Measurements from ENCODE around the gene CKAP2. TPM values are rescaled to one million over a fixed set of nuclear protein-coding genes. Genes with fewer than 3 reads are reported as not detected.
A peak's percentile ranks its signal among the peaks of the same experiment; 100 is the strongest.

The CKAP2 gene
- total RNA-seq, 1 experiment from 2014 or later: 56.0 TPM

- peak overlapping the region; percentile 94 for H3K4me3 Mint-ChIP-seq
- peaks cover 20% of the 10 kb centered on the region for H3K4me1 Mint-ChIP-seq
- ChIA-PET POLR2A (interaction anchor here (0.6 to 1.4 kb wide), 6 partner anchors 9 to 321 kb away, joined by 3 to 6 read pairs (median 4); partner anchors contain the start of genes NEK5 and SUGT1), CTCF (interaction anchor here (0.8 to 2.4 kb wide), 16 partner anchors 10 to 402 kb away, joined by 3 to 43 read pairs (median 5); partner anchors contain the start of genes NEK5 and THSD1)
- no peak for TF ChIP-seq GTF2I (CRISPR knock-in tag; conservative IDR thresholded peaks at IDR 0.05)
- TF ChIP-seq ZNF219 (CRISPR knock-in tag; IDR thresholded peaks at IDR 0.05; ENCODE audit: borderline replicate concordance): no peak
- TF ChIP-seq, protein P1, sequence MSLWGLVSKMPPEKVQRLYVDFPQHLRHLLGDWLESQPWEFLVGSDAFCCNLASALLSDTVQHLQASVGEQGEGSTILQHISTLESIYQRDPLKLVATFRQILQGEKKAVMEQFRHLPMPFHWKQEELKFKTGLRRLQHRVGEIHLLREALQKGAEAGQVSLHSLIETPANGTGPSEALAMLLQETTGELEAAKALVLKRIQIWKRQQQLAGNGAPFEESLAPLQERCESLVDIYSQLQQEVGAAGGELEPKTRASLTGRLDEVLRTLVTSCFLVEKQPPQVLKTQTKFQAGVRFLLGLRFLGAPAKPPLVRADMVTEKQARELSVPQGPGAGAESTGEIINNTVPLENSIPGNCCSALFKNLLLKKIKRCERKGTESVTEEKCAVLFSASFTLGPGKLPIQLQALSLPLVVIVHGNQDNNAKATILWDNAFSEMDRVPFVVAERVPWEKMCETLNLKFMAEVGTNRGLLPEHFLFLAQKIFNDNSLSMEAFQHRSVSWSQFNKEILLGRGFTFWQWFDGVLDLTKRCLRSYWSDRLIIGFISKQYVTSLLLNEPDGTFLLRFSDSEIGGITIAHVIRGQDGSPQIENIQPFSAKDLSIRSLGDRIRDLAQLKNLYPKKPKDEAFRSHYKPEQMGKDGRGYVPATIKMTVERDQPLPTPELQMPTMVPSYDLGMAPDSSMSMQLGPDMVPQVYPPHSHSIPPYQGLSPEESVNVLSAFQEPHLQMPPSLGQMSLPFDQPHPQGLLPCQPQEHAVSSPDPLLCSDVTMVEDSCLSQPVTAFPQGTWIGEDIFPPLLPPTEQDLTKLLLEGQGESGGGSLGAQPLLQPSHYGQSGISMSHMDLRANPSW (CRISPR knock-in tag; conservative IDR thresholded peaks at IDR 0.05; ENCODE audit: low read depth): no peak
- H3K27ac Mint-ChIP-seq: peak overlapping the region; percentile 85
- no peak for ATAC-seq
- DNase-seq (ENCODE audit: low spot score): no peak
- H3K36me3 Mint-ChIP-seq: no peaks in the 10 kb centered on the region
- no peaks in the 10 kb centered on the region; the same call in 1 of the 2 replicates for H3K27me3 Mint-ChIP-seq (ENCODE audit: low read depth)
- no peaks in the 10 kb centered on the region for H3K9me3 Mint-ChIP-seq
Observed at GRCh38 chr13:52449331-52450011, 5.8 kb upstream of the CKAP2 start.

DNA sequence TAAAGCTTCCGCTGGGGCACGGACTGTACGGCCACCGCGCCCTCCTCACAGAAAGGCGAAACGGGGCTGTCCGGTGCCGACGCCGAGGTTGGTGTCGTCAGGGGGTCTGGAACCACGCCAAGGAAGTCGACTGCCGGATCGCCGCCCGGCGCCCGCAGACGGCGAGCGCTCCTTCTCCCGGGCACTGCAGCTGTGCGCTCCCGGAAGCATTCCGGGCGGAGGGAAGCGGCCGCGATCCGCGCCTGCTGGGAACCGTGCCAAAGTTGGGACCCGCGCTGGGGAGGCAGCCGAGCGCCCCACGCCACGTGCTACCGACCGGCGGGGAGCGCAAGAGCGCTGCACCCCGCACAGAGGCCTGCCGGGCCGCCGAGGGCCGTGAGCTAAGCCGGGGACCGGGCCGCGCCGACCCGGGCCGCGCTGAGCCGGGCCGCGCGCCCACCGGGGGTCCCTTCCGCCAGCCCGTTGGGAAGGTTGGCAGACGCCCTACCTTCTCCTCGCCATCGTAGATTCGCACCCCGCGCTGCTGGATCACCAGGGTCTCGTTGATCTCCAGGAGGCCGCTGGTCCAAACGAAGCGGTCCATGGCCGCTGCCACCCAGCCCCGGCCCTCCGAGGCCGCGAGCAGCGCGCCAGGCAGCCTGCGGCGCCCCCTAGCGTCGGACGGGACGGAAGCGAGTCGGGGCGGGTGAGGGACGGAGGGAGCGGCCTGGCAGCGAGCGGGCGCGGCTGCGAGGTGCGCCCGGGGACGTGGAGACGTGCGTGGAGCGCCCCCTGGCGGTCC is 5.1 kb upstream of the CKAP2 start, which contains the start of gene VPS36:
TSS of gene VPS36 (minus strand) at position 623 of the 781 bp plus-strand sequence. CDS start at position 583, 40 bp downstream.
- DNase-seq (ENCODE audit: low spot score): peak; percentile 95
- ChIA-PET CTCF (interaction anchor here (0.6 to 2.4 kb wide), 62 partner anchors 9 to 635 kb away, joined by 3 to 43 read pairs (median 4); partner anchors contain the start of genes ALG11, NEK5, SUGT1 and THSD1), POLR2A (interaction anchor here (0.6 to 1.4 kb wide), 7 partner anchors 10 to 322 kb away, joined by 3 to 6 read pairs (median 4); partner anchors contain the start of genes NEK5 and SUGT1)
- peak within 1 kb of the TSS; percentile 85 for H3K27ac Mint-ChIP-seq
- H3K27me3 Mint-ChIP-seq (ENCODE audit: low read depth): no peaks in the 10 kb centered on the region; the same call in 1 of the 2 replicates
- peaks cover 21% of the 10 kb centered on the region for H3K4me1 Mint-ChIP-seq
- no peaks in the 10 kb centered on the region for H3K9me3 Mint-ChIP-seq
- H3K4me3 Mint-ChIP-seq: peak within 1 kb of the TSS; percentile 94
- no peaks in the 10 kb centered on the region for H3K36me3 Mint-ChIP-seq
- ATAC-seq: peak; percentile 75
- TF ChIP-seq PRRX2 (CRISPR knock-in tag; IDR thresholded peaks at IDR 0.05) (no peak), RELA (CRISPR knock-in tag; IDR thresholded peaks at IDR 0.05; ENCODE audit: borderline replicate concordance) (no peak), ATF1 (CRISPR knock-in tag; IDR thresholded peaks at IDR 0.05) (no peak), IRF2 (CRISPR knock-in tag; IDR thresholded peaks at IDR 0.05; ENCODE audit: borderline replicate concordance, low read depth) (no peak; the same call in 1 of the 2 replicates), AFF4 (CRISPR knock-in tag; IDR thresholded peaks at IDR 0.05; ENCODE audit: borderline replicate concordance) (0 out of 2 replicates have a peak, but pooled peaks have one; percentile 26), GABPB1 (CRISPR knock-in tag; IDR thresholded peaks at IDR 0.05) (peak; percentile 60; the same call in 1 of the 2 replicates), SOX15 (CRISPR knock-in tag; IDR thresholded peaks at IDR 0.05) (no peak), JAZF1 (CRISPR knock-in tag; IDR thresholded peaks at IDR 0.05) (no peak), ESRRA (CRISPR knock-in tag; IDR thresholded peaks at IDR 0.05; ENCODE audit: borderline replicate concordance) (peak; percentile 61; the same call in 1 of the 2 replicates), ETV6 (CRISPR knock-in tag; IDR thresholded peaks at IDR 0.05) (peak; percentile 81; the same call in 1 of the 2 replicates), SMAD4 (CRISPR knock-in tag; IDR thresholded peaks at IDR 0.05) (no peak), ZNF263 (CRISPR knock-in tag; IDR thresholded peaks at IDR 0.05; ENCODE audit: low read depth) (no peak)
- TF ChIP-seq, protein P1 (CRISPR knock-in tag; conservative IDR thresholded peaks at IDR 0.05; ENCODE audit: low read depth): no peak
- TF ChIP-seq, protein P2, sequence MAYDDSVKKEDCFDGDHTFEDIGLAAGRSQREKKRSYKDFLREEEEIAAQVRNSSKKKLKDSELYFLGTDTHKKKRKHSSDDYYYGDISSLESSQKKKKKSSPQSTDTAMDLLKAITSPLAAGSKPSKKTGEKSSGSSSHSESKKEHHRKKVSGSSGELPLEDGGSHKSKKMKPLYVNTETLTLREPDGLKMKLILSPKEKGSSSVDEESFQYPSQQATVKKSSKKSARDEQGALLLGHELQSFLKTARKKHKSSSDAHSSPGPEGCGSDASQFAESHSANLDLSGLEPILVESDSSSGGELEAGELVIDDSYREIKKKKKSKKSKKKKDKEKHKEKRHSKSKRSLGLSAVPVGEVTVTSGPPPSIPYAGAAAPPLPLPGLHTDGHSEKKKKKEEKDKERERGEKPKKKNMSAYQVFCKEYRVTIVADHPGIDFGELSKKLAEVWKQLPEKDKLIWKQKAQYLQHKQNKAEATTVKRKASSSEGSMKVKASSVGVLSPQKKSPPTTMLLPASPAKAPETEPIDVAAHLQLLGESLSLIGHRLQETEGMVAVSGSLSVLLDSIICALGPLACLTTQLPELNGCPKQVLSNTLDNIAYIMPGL (CRISPR knock-in tag; IDR thresholded peaks at IDR 0.05): peak; percentile 100
- TF ChIP-seq, protein P3, sequence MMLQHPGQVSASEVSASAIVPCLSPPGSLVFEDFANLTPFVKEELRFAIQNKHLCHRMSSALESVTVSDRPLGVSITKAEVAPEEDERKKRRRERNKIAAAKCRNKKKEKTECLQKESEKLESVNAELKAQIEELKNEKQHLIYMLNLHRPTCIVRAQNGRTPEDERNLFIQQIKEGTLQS (CRISPR knock-in tag; conservative IDR thresholded peaks at IDR 0.05): no peak
- TF ChIP-seq, protein P4, sequence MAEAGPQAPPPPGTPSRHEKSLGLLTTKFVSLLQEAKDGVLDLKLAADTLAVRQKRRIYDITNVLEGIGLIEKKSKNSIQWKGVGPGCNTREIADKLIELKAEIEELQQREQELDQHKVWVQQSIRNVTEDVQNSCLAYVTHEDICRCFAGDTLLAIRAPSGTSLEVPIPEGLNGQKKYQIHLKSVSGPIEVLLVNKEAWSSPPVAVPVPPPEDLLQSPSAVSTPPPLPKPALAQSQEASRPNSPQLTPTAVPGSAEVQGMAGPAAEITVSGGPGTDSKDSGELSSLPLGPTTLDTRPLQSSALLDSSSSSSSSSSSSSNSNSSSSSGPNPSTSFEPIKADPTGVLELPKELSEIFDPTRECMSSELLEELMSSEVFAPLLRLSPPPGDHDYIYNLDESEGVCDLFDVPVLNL (CRISPR knock-in tag; IDR thresholded peaks at IDR 0.05; ENCODE audit: borderline replicate concordance, low read depth): peak; percentile 79; the same call in 1 of the 2 replicates
